Middle frontal gyrus (tissue), 1 donor: ENCODE results near the gene MSMP.

ENCODE experiments used
- DNase-seq: peaks from one replicate; pipeline ENCODE4 v3.0.0-alpha.2; 2015; ENCODE audit warnings: low spot score; ENCODE audit errors: extremely low spot score

Gene MSMP

GRCh38 chr9:35723426-35723825 lies 30.6 kb downstream of the MSMP start:
- DNase-seq, result no peak

- DNase-seq, result no peak
Observed at GRCh38 chr9:35719546-35719945, 34.5 kb downstream of the MSMP start.

- no peak for DNase-seq
Observed at GRCh38 chr9:35718721-35719511, 35.2 kb downstream of the MSMP start.

- DNase-seq, result no peak
Observed at GRCh38 chr9:35717132-35717870, 36.8 kb downstream of the MSMP start.

GRCh38 chr9:35716230-35716629 lies 37.8 kb downstream of the MSMP start:
- DNase-seq, result no peak

- DNase-seq, result no peak
Observed at GRCh38 chr9:35714579-35715252, 39.4 kb downstream of the MSMP start.

- no peak for DNase-seq
Observed at GRCh38 chr9:35714123-35714522, 40.0 kb downstream of the MSMP start.

GRCh38 chr9:35713578-35713977 lies 40.5 kb downstream of the MSMP start:
- DNase-seq, result no peak

GRCh38 chr9:35712762-35713400 lies 41.2 kb downstream of the MSMP start:
- DNase-seq, result no peak

- DNase-seq, result no peak
Observed at GRCh38 chr9:35711501-35712428, 42.3 kb downstream of the MSMP start.

GRCh38 chr9:35710818-35711500 lies 43.1 kb downstream of the MSMP start:
- DNase-seq, result no peak

GRCh38 chr9:35708146-35708545 lies 45.9 kb downstream of the MSMP start:
- no peak for DNase-seq

- no peak for DNase-seq
Observed at GRCh38 chr9:35706951-35707350, 47.1 kb downstream of the MSMP start.

GRCh38 chr9:35705836-35706430 lies 48.1 kb downstream of the MSMP start:
- no peak for DNase-seq

GRCh38 chr9:35705372-35705771 lies 48.7 kb downstream of the MSMP start:
- no peak for DNase-seq

- DNase-seq, result no peak
Observed at GRCh38 chr9:35703906-35704672, 50.0 kb downstream of the MSMP start.
